Omental fat pad (tissue), 4 donors: ENCODE data around the gene AKAP11. TPM values are rescaled to one million over a fixed set of nuclear protein-coding genes. Genes with fewer than 3 reads are reported as not detected.

Source experiments
- ATAC-seq: fragments of 150-250 bp; one replicate; pipeline ENCODE4 v1.9.1; 2016; ENCODE audit warnings: mild to moderate bottlenecking, moderate library complexity; ENCODE audit not compliant: low FRiP score
- DNase-seq: peaks from one replicate; pipeline ENCODE4 v3.0.0-alpha.2; 2019; ENCODE audit warnings: low spot score
- CTCF ChIP-seq, 3 donors: fragments of 450-650 bp; IDR thresholded peaks; one replicate each; pipeline ENCODE4 v1.5.1; 2016 to 2017; ENCODE audit warnings: antibody characterized with exemption in 3 of 3, mild to moderate bottlenecking in 3 of 3, moderate library complexity in 2 of 3
- total RNA-seq, 4 donors: library from RNA; depleted of rRNA; stranded (reverse); fragments of >200 nt; gene quantifications; one replicate each; pipeline ENCODE4 v1.1.0, GENCODE V29; 2016

AKAP11 gene
- total RNA-seq, 4 donors from 2014 or later: 20.3 to 42.4 (median 28.4) TPM

GRCh38 chr13:42305503-42305902 is 33.6 kb downstream of the AKAP11 start:
- TF ChIP-seq CTCF (IDR thresholded peaks at IDR 0.05): no peak
- DNase-seq (no peak), ATAC-seq (no peak)

- ATAC-seq (no peak), DNase-seq (no peak)
- no peak for TF ChIP-seq CTCF (IDR thresholded peaks at IDR 0.05)
Measured at GRCh38 chr13:42307461-42307860, 35.5 kb downstream of the AKAP11 start.

- no peak for TF ChIP-seq CTCF (IDR thresholded peaks at IDR 0.05)
- DNase-seq: no peak
Measured at GRCh38 chr13:42312817-42313431, 41.0 kb downstream of the AKAP11 start.

GRCh38 chr13:42318570-42318969 is 46.6 kb downstream of the AKAP11 start:
- no peak for DNase-seq
- ATAC-seq: no peak

More at GRCh38 chr13:42312817-42313431, 41.0 kb downstream of the AKAP11 start:
- ATAC-seq: no peak

GRCh38 chr13:42320375-42320787 is 48.4 kb downstream of the AKAP11 start:
- DNase-seq (no peak), ATAC-seq (no peak)
- no peak for TF ChIP-seq CTCF (IDR thresholded peaks at IDR 0.05)

More at GRCh38 chr13:42318570-42318969, 46.6 kb downstream of the AKAP11 start:
- no peak for TF ChIP-seq CTCF (IDR thresholded peaks at IDR 0.05)

GRCh38 chr13:42322806-42323205 is 50.9 kb downstream of the AKAP11 start:
- DNase-seq (no peak), ATAC-seq (no peak)
- no peak for TF ChIP-seq CTCF (IDR thresholded peaks at IDR 0.05)

GRCh38 chr13:42324704-42325103 is 52.8 kb downstream of the AKAP11 start:
- TF ChIP-seq CTCF (IDR thresholded peaks at IDR 0.05): no peak
- no peak for DNase-seq
- ATAC-seq: no peak
